GM10248 (cell line): Measurements from ENCODE around the gene GPC4.

Experiments used
- CTCF ChIA-PET: fragments of 300-600 bp; sonication (Branson Sonifier 250); formaldehyde crosslinking; extraction: SDS; loops from one replicate; lab custom pipeline; 2021; ENCODE audit warnings: antibody characterized with exemption; lab: Yijun Ruan, JAX
- POLR2A ChIA-PET: fragments of 350-650 bp; sonication (Branson Sonifier 250); formaldehyde crosslinking; extraction: SDS; loops from one replicate; lab custom pipeline; 2020; ENCODE audit warnings: antibody characterized with exemption; lab: Yijun Ruan, JAX
- DNase-seq: peaks from one replicate; pipeline ENCODE4 v3.0.0; 2012; ENCODE audit errors: extremely low spot score
- CTCF ChIP-seq: IDR thresholded peaks from 2 replicates; pipeline ENCODE4 v1.5.1; 2012; ENCODE audit warnings: mild to moderate bottlenecking, low read depth; ENCODE audit errors: extremely low read depth, missing control alignments, control extremely low read depth

Gene GPC4

DNA sequence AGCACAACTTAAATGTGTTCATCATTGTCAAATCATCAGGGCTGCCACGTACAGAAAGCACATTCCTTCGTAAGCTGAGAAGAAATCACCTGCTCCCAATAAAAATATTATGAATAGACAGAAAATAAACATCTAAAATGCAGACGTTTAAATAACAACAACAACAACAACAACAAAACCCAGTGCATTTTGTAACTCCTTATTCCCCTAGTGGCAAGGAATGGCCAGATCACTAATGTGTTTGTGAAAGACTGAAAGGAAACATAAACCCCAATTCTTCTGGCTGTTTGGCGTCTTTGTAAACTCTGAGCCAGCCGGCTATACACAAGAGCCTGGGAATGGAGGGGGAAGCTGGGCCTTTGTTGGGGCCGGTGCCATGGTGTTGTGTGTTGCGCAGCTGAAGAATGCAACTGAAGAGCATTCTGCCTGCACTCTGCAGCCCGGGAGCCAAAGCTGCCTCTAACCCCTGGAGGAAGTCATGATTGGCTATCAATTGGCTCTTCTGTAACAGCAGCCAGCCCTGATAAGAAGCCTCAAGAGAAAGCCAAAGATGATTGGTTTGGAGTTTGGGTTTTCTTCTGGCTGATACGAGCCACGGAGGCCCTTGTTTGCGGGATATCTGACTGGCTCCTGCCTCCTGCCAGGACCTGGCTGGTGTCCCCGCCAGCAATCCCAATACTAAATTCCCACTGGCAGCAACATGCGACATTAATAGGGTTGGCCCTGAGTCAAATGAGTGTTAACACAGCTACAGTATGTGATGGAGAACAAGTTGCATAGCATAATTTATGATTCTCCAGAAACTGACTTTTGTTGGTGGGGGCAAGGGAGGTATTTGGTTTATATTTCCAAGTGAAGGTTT is 107.4 kb downstream of the GPC4 start:
- DNase-seq = no peak

GRCh38 chrX:133307094-133307493 is 108.2 kb downstream of the GPC4 start:
- no peak for DNase-seq
- ChIA-PET POLR2A (no interaction called here), CTCF (no interaction called here)
- TF ChIP-seq CTCF = no peak

More for the DNA sequence above, 107.4 kb downstream of the GPC4 start:
- TF ChIP-seq CTCF = no peak
- CTCF ChIA-PET = no interaction called here
- POLR2A ChIA-PET = no interaction called here

DNA sequence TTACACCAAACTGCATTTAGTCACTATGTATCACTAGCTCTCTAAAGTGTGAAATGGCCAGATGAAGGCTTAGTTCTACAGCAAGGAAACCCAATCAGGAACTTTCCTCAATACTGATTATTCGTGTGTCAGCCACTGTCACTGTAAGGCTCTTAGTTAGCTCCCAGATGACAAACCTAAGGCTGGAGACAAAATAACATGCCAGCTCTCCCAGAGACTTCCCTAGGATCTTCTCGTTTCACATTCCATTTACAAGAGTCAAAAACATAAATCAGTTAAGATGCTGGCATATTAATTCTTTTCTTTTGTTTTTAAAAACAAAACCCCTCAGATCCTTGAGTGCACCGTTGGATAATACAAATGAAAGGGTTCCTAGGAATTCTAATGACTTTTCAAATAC is 109.0 kb downstream of the GPC4 start:
- POLR2A ChIA-PET = no interaction called here
- no peak for DNase-seq
- CTCF ChIA-PET = no interaction called here
- TF ChIP-seq CTCF = no peak

- CTCF ChIA-PET = no interaction called here
- DNase-seq = no peak
- POLR2A ChIA-PET = no interaction called here
- no peak for TF ChIP-seq CTCF
Measured at GRCh38 chrX:133305348-133305747, 109.9 kb downstream of the GPC4 start.

- ChIA-PET POLR2A (no interaction called here), CTCF (no interaction called here)
- no peak for TF ChIP-seq CTCF
- no peak for DNase-seq
Measured at GRCh38 chrX:133302775-133303445, 112.4 kb downstream of the GPC4 start.

GRCh38 chrX:133300591-133300990 is 114.7 kb downstream of the GPC4 start:
- POLR2A ChIA-PET = no interaction called here
- no peak for TF ChIP-seq CTCF
- DNase-seq = no peak
- CTCF ChIA-PET = no interaction called here
